ENCODE data around the gene ELK4.

DNA sequence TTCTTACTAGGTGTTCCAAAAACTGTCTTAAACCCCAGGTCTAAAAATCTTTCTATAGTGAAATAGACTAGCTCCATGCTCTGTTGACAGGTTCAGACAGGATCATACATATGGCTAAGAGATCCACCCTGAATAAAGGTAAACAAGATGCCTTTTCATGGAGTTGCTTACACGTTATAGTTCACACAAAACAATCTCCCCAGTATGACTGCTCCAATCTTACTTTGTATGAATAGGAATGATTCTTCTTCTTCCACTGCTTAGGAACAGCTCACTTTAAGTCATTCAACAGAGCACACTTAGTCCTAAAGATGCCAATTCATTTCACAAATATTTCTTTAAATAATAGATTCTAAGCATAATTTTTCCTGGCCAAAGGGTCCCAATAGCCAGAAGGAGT, 16.0 kb downstream of the ELK4 start:
- TF ChIP-seq, protein P1, sequence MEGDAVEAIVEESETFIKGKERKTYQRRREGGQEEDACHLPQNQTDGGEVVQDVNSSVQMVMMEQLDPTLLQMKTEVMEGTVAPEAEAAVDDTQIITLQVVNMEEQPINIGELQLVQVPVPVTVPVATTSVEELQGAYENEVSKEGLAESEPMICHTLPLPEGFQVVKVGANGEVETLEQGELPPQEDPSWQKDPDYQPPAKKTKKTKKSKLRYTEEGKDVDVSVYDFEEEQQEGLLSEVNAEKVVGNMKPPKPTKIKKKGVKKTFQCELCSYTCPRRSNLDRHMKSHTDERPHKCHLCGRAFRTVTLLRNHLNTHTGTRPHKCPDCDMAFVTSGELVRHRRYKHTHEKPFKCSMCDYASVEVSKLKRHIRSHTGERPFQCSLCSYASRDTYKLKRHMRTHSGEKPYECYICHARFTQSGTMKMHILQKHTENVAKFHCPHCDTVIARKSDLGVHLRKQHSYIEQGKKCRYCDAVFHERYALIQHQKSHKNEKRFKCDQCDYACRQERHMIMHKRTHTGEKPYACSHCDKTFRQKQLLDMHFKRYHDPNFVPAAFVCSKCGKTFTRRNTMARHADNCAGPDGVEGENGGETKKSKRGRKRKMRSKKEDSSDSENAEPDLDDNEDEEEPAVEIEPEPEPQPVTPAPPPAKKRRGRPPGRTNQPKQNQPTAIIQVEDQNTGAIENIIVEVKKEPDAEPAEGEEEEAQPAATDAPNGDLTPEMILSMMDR (IDR thresholded peaks at IDR 0.05; ENCODE audit: insufficient read depth, low read length) = no peak
- TF ChIP-seq POLR2AphosphoS5 (IDR thresholded peaks at IDR 0.05; ENCODE audit: low read depth) = no peak
- TF ChIP-seq, protein P2, sequence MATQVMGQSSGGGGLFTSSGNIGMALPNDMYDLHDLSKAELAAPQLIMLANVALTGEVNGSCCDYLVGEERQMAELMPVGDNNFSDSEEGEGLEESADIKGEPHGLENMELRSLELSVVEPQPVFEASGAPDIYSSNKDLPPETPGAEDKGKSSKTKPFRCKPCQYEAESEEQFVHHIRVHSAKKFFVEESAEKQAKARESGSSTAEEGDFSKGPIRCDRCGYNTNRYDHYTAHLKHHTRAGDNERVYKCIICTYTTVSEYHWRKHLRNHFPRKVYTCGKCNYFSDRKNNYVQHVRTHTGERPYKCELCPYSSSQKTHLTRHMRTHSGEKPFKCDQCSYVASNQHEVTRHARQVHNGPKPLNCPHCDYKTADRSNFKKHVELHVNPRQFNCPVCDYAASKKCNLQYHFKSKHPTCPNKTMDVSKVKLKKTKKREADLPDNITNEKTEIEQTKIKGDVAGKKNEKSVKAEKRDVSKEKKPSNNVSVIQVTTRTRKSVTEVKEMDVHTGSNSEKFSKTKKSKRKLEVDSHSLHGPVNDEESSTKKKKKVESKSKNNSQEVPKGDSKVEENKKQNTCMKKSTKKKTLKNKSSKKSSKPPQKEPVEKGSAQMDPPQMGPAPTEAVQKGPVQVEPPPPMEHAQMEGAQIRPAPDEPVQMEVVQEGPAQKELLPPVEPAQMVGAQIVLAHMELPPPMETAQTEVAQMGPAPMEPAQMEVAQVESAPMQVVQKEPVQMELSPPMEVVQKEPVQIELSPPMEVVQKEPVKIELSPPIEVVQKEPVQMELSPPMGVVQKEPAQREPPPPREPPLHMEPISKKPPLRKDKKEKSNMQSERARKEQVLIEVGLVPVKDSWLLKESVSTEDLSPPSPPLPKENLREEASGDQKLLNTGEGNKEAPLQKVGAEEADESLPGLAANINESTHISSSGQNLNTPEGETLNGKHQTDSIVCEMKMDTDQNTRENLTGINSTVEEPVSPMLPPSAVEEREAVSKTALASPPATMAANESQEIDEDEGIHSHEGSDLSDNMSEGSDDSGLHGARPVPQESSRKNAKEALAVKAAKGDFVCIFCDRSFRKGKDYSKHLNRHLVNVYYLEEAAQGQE (IDR thresholded peaks at IDR 0.05; ENCODE audit: insufficient replicate concordance, low read depth) = no peak

Data from HL-60 (cell line).